Inflammatory macrophage treated with lipopolysaccharide for 4 hours (primary cell): ENCODE measurements around the gene ASZ1.

Source experiments
- DNase-seq: peaks from one replicate; pipeline ENCODE4 v3.0.0-alpha.2; 2020

The ASZ1 gene

DNA sequence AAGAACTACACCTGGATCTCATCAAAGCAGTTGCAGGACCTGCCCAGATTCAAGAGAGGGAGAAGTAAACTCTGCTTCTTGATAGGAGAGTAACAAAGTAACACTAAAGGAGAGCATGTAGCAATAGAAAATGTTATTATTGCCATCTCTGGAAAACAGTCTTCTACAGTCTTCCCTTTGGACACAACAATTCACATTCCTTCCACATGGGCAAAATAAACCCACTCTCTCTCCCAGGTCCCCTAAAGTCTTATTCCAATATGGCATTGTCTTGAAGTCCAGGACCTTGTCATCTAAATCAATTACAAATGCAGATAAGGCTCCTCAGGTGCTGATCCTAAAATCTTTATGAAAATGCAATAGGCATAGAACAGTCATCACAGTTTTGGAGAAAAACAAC is 94.1 kb downstream of the ASZ1 start:
- DNase-seq = no peak

DNA sequence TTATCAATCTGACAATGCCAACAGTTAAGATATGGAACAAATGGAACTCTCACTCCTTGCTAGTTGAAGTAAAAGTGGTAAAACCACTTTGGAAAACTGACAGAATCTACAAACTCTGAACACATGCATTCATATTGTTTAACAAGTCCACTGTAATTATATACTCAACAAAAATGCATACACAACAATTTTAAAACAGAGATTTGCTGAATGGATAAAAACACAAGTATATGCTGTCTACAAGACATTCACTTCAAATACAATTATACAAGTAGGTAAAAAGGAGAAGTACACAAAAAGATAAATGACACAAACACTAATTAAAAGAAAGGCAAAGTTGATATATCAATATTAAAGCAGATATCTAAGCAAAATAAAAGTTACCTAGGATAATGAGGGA is 95.3 kb downstream of the ASZ1 start:
- no peak for DNase-seq

DNA sequence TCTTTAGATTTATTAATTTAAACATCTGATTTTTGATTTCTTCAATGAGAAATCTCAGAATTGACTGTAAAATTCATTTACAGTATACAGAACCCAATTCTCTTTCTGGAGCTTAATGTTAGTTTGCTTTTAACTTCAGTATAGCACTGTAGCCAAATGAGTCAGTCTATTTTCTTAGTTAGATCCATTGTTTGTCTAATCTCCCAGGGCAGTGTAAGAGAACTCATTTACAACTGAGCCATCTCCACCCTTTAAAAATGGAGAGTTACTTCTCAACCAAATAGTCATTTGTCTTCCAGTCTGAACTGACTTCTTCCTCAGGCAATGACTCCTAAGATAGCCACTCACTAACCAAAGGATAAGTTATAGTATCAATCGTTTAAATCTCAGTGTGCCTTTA is 101.5 kb downstream of the ASZ1 start:
- no peak for DNase-seq

DNA sequence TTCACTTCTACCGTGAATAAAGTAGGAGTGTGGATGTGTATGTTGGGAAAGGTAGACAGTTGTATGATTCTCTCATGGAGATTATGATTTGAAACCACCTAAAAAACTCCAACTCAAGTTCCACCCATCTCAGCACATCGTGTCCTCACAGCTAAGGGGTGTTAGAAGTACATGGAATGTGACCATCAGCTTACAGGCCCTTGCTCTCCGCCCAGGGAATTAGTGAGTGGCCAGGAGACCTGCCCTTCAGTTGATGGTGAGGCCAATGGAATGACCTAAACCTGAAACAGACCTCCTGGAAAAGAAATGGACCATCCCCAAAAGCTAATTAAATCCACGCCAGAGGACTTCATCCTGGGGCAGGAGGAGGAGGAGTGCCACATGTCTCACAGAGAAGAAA is 102.3 kb downstream of the ASZ1 start:
- no peak for DNase-seq

DNA sequence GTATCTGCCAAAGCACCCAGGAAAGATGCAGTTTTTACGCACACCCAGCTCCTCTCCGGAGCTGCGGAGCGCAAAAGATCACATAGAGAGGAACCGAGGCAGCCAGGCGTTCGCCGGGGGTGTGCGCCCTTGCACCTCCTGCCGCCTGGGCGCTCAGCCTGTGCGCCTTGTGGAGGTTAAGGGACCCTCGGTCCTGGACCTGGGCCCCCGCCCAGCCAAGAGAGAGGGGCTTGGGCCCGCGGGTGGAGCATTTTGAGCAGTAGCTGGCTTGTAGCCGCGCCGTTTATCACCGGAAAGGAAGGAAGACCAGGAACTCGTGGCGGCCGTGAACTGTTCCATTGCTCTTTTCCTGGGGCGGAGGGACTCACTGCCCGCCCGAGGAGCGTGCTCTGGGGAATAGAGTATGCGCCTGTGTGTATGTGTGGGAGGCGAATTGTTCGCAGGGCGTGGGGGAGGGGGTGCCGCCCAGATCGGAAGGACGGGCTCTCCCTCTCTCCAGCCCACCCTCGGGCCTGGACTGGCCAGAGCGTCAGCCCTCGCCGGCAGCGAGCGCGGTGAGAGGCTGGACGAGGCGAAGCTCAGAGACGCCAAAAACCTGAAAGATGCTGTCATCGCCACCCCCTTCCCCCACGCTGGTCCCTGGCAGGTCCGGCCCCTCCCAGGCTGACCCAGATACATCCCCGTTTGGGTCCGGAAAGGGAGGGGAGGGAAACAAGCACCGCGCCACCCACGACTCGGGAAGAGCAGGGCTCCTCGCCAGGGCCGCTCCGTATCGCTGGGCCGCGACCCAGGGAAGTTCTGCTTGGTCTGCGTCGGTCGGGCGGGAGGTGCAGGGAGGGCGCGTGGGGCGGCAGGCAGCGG is 103.2 kb downstream of the ASZ1 start:
- no peak for DNase-seq

DNA sequence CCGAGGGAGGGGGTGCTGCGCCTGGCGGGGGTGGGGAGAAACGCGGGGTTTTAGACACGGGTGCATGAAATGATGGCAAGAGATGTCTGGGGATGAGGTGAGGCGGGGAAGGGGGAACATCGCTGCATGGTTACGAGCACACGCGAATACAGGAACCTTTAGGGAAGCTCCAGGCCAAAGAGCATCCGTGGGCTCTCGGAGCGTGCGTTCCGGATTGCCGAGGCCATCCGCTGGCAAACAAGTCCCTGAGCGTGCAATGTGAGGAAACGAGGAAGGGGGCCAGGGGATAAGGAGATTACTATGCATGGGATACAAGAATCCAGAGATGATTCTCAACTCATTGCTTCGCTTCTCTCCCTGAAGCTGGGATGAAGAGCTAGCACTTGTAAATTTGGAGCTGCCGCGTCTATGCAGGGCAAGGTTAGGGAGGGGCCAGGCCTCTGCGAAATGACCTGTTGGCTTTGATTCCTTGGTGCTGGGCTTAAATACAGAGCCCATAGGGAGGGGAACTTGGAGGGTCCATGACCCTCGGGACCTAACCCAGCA is 103.9 kb downstream of the ASZ1 start:
- DNase-seq = no peak

DNA sequence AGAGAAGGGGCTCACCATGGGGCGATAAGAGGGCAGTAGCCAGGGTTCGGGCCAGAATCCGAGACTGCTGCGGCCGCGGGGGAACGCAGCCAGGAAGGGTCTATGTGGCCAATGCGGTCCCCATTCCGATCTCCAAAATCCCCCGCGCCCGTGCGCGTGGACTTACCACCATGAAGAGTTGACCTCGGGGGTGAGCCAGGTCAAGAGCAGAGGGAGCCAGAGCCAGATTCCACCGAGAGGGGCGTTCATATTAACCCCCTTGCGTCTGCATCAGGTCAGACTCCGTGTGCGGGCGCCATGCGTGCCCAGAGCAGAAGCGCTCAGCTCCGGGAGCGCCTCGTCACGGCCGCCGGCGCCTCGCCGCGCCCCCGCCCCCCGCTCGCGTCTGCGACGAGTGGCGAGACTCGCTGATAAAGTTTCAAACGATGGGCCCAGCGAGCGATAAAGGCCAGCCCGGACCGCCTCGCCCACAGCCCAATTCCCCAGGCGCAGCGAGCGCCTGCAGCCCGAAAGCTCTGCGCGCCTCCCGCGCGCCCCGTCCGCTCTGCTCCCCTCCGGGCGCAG is 104.5 kb downstream of the ASZ1 start, which contains the start of gene WNT2:
Gene WNT2 (minus strand): TSS at position 318 of the 564 bp plus-strand sequence. CDS start 69 bp downstream, at position 249.
- DNase-seq = no peak

DNA sequence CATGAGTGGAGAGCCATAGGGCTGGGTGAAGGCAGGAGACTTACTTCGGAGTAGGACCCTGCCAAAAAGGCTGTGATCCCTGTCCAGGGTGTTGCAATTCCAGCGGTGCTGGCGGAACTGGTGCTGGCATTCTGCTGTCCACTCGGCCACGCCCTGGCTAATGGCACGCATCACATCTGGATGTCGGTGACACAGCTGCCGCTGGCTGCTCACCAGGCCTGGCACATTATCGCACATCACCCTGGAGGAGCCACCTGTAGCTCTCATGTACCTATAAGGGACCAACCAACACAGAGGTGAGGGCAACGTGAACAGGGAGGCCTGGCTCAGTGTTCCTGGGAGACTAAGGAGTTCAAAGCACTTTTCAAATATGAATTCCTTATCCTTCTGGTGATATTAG is 106.8 kb downstream of the ASZ1 start:
- DNase-seq = no peak

DNA sequence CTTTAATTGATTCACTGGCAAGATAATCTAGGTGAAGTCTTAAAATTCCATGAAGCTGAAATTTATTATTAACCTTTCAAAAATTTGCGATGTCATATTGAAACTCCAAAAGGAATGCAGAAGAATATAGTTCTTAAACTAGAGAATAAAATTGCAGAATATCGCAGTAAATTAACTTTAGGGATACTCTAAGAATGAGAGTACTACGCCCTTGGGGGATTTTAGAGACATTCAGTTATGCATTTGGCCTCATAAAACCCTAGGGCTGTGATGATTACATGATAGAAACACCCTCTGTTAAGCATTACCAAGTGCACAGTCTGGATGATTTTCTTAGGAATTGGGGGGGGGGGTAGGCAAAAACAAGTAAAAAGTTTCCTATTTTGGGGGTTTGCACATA is 108.1 kb downstream of the ASZ1 start:
- DNase-seq = no peak

DNA sequence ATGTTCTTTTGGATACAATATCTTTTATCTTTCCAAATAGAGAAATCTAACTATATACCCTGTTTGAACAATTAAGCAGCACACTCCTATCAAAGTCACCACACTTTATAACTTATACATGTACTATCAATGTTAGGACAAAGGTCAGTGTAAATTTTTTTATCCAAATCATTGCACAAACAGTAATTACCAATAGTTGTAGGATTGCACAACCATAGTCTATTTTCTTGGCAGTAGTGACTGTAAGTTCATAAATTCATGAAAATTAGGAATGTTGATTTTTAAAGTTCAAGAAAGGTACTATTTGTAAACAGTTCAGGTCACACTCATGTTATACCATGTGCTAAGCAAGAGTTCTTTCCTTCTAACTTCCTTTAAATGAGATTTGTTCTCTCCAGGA is 113.7 kb downstream of the ASZ1 start:
- no peak for DNase-seq
